Tibial nerve (tissue), 3 donors: ENCODE measurements around the gene MTMR3.
"Not testable (repeated sequence)": the region's sequence is repeated elsewhere in the genome, so short reads cannot be mapped to it uniquely, and the experiment has no call there.

Experiments used
- CTCF ChIP-seq, 5 experiments: fragments of 200-600 bp in 3 of 5; fragments of 450-650 bp in 2 of 5; sonication (generic) in 3 of 5; IDR thresholded peaks; one replicate each; pipeline ENCODE4 v1.5.1; 2016 to 2019; ENCODE audit warnings: antibody characterized with exemption in 5 of 5, mild to moderate bottlenecking in 3 of 5, moderate library complexity in 2 of 5
- POLR2A ChIP-seq, 2 donors: fragments of 450-650 bp; IDR thresholded peaks; one replicate each; pipeline ENCODE4 v1.6.1; 2017; ENCODE audit warnings: antibody characterized with exemption in 2 of 2, mild to moderate bottlenecking in 2 of 2, moderate library complexity in 2 of 2

- not testable (repeated sequence) for TF ChIP-seq CTCF, POLR2A (IDR thresholded peaks at IDR 0.05)
These were observed 90.7 kb downstream of the MTMR3 start for GRCh38 chr22:29973680-29974079.
